Epidermal melanocyte (primary cell): ENCODE results near the gene MAGI1.
"Not testable (repeated sequence)": the region's sequence is repeated elsewhere in the genome, so short reads cannot be mapped to it uniquely, and the experiment has no call there.

ENCODE experiments used
- DNase-seq: peaks from one replicate; pipeline ENCODE4 v3.0.0; 2011; ENCODE audit warnings: low spot score; ENCODE audit not compliant: insufficient read length

The MAGI1 gene

GRCh38 chr3:65636326-65636725 lies 402.4 kb downstream of the MAGI1 start:
- no peak for DNase-seq

- no peak for DNase-seq
Measured at GRCh38 chr3:65635657-65636056, 403.1 kb downstream of the MAGI1 start.

- DNase-seq: no peak
Measured at GRCh38 chr3:65633018-65633638, 405.6 kb downstream of the MAGI1 start.

GRCh38 chr3:65632414-65632813 lies 406.3 kb downstream of the MAGI1 start:
- no peak for DNase-seq

- no peak for DNase-seq
Measured at GRCh38 chr3:65628978-65629377, 409.7 kb downstream of the MAGI1 start.

- no peak for DNase-seq
Measured at GRCh38 chr3:65627062-65627461, 411.7 kb downstream of the MAGI1 start.

- no peak for DNase-seq
Measured at GRCh38 chr3:65625305-65625704, 413.4 kb downstream of the MAGI1 start.

GRCh38 chr3:65623362-65623761 lies 415.4 kb downstream of the MAGI1 start:
- no peak for DNase-seq

- DNase-seq: no peak
Measured at GRCh38 chr3:65619888-65620287, 418.8 kb downstream of the MAGI1 start.

GRCh38 chr3:65619451-65619881 lies 419.3 kb downstream of the MAGI1 start:
- DNase-seq: no peak

GRCh38 chr3:65618599-65618998 lies 420.1 kb downstream of the MAGI1 start:
- no peak for DNase-seq

GRCh38 chr3:65617787-65618186 lies 420.9 kb downstream of the MAGI1 start:
- DNase-seq: no peak

- no peak for DNase-seq
Measured at GRCh38 chr3:65617209-65617608, 421.5 kb downstream of the MAGI1 start.

- DNase-seq: no peak
Measured at GRCh38 chr3:65616563-65616962, 422.2 kb downstream of the MAGI1 start.

- DNase-seq: no peak
Measured at GRCh38 chr3:65615329-65615728, 423.4 kb downstream of the MAGI1 start.

- DNase-seq: no peak
Measured at GRCh38 chr3:65614585-65614984, 424.1 kb downstream of the MAGI1 start.

- DNase-seq: not testable (repeated sequence)
Measured at GRCh38 chr3:65607965-65608460, 430.7 kb downstream of the MAGI1 start.

- no peak for DNase-seq
Measured at GRCh38 chr3:65607101-65607500, 431.6 kb downstream of the MAGI1 start.

GRCh38 chr3:65605876-65606432 lies 432.8 kb downstream of the MAGI1 start:
- DNase-seq: no peak

- DNase-seq: no peak
Measured at GRCh38 chr3:65604863-65605526, 433.7 kb downstream of the MAGI1 start.

GRCh38 chr3:65603631-65604030 lies 435.1 kb downstream of the MAGI1 start:
- no peak for DNase-seq

- DNase-seq: no peak
Measured at GRCh38 chr3:65600888-65601287, 437.8 kb downstream of the MAGI1 start.

GRCh38 chr3:65597952-65598413 lies 440.7 kb downstream of the MAGI1 start:
- DNase-seq: no peak
